Fibroblast of pulmonary artery (primary cell): ENCODE results near the gene DNAJC17.

Experiments used
- DNase-seq: peaks from one replicate; pipeline ENCODE4 v3.0.0-alpha.2; 2010; ENCODE audit warnings: low read depth
- H3K4me3 ChIP-seq: replicated peaks from 2 replicates; pipeline ENCODE4 v1.5.1; 2011; ENCODE audit warnings: low read depth, mild to moderate bottlenecking, control low read depth, low read length, moderate library complexity
- CTCF ChIP-seq: IDR thresholded peaks from 2 replicates; pipeline ENCODE4 v1.5.1; 2011; ENCODE audit warnings: mild to moderate bottlenecking, control low read depth, low read length, inconsistent platforms; ENCODE audit errors: missing control alignments

The DNAJC17 gene

GRCh38 chr15:40807888-40808461 is 702 bp upstream of the DNAJC17 start:
- H3K4me3 ChIP-seq: peak overlapping the region; percentile 74
- TF ChIP-seq CTCF: no peak
- DNase-seq: no peak

DNA sequence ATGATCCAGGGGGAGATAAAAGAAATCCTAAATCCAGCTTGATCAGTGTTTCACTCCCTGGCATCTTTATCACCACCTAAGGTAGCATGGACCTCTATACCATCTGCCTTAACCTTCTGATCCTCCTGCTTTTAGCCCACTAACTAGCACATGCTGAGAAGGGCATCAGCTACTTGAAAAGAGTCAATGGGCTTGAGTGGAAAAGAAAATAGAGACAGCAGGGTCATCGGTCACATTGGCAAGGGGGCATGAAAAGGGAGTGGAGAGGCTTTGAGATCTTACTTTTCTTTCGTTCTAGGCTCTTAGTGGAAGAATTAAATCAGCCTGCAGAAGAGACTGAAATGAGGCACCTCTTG is 623 bp downstream of the DNAJC17 start:
- H3K4me3 ChIP-seq: peak overlapping the region; percentile 74
- no peak for TF ChIP-seq CTCF
- DNase-seq: no peak

DNA sequence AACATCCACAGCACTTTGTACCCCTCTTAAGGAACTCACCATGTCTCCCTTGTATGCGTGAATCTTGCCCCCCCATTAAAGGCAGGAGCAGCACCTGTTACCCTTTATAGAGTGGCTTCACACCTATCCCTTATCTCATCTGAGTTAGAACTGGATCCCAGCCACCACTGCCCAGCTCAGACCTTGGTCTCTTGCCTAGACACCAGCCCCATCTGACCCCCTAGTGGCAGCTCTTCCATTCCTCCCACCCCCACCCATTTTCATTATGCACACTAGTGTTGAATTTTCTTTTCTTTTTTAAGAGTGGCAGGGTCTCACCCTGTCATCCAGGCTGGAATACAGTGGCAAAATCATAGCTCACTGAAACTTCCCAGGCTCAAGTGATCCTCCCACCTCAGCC is 3.6 kb downstream of the DNAJC17 start:
- no peak for DNase-seq
- no peak overlapping the region for H3K4me3 ChIP-seq
- TF ChIP-seq CTCF: no peak

GRCh38 chr15:40803076-40803475 is 4.2 kb downstream of the DNAJC17 start:
- no peak overlapping the region for H3K4me3 ChIP-seq
- TF ChIP-seq CTCF: no peak
- no peak for DNase-seq

GRCh38 chr15:40799523-40799922 is 7.8 kb downstream of the DNAJC17 start:
- DNase-seq: no peak
- TF ChIP-seq CTCF: no peak

DNA sequence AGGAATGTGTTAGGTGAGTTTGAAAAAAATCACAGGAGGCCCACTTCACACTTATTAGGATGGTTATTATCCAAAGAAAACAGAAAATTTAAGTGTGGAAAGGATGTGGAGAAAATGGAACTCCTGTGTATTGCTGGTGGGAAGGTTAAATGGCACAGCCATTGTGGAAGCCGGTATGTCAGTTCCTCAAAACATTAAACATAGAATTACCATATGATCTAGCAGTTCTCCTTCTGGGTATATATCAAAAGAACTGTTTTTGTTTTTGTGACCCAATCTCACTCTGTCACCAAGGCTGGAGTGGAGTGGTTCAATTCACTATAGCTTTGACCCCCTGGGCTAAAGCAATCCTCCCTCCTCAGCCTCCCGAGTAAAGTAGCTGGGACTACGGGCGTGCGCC is 10.8 kb downstream of the DNAJC17 start:
- no peak for TF ChIP-seq CTCF
- DNase-seq: no peak
- H3K4me3 ChIP-seq: no peak overlapping the region

More at GRCh38 chr15:40799523-40799922, 7.8 kb downstream of the DNAJC17 start:
- H3K4me3 ChIP-seq: no peak overlapping the region

- no peak for TF ChIP-seq CTCF
- H3K4me3 ChIP-seq: no peak overlapping the region
- DNase-seq: no peak
Measured at GRCh38 chr15:40796041-40796440, 11.2 kb downstream of the DNAJC17 start.
